Activated naive CD4-positive, alpha-beta T cell treated with anti-CD3 and anti-CD28 coated beads, Interleukin-2, amount 50 U/mL, for 72 hours (primary cell): ENCODE measurements around the gene ANKRD44. TPM values are rescaled to one million over a fixed set of nuclear protein-coding genes. Genes with fewer than 3 reads are reported as not detected.
"Not testable (repeated sequence)": the region's sequence is repeated elsewhere in the genome, so short reads cannot be mapped to it uniquely, and the experiment has no call there.

Source experiments
- ATAC-seq, 2 donors: fragments of 150-1000 bp; cut with Tn5 transposase; 2 replicates each; pipeline ENCODE4 v1.10.0; 2021; ENCODE audit warnings: mild to moderate bottlenecking in 2 of 2, moderate library complexity in 2 of 2
- DNase-seq, 2 donors: peaks; one replicate each; pipeline ENCODE4 v3.0.0; 2021 to 2022; ENCODE audit warnings: low spot score in 2 of 2
- H3K27ac Mint-ChIP-seq, 2 donors: one replicate each; pipeline ENCODE4 v1.8.0; 2022; ENCODE audit warnings: mild to moderate bottlenecking in 2 of 2, mixed read lengths in 2 of 2
- H3K36me3 Mint-ChIP-seq, 2 donors: one replicate each; pipeline ENCODE4 v1.8.0; 2022; ENCODE audit warnings: mixed read lengths in 2 of 2
- H3K9me3 Mint-ChIP-seq, 2 donors: one replicate each; pipeline ENCODE4 v1.8.0; 2022; ENCODE audit warnings: mixed read lengths in 2 of 2
- total RNA-seq, 2 donors: library from RNA; stranded (reverse); gene quantifications; one replicate each; pipeline ENCODE4 v1.2.3, GENCODE V29; 2022

ANKRD44 gene
- total RNA-seq, 2 donors from 2014 or later: 103 to 130 TPM

- ATAC-seq (no peak), DNase-seq (no peak)
- H3K9me3 Mint-ChIP-seq: peaks cover 0 to 9% of the 10 kb centered on the region in 2 donors
- H3K36me3 Mint-ChIP-seq: peaks cover 50 to 65% of the 10 kb centered on the region in 2 donors
- no peak overlapping the region for H3K27ac Mint-ChIP-seq
These were observed 235.3 kb downstream of the ANKRD44 start for GRCh38 chr2:197075281-197075680.

- DNase-seq (no peak), ATAC-seq (no peak)
- H3K36me3 Mint-ChIP-seq: peaks cover 59 to 77% of the 10 kb centered on the region in 2 donors
- H3K9me3 Mint-ChIP-seq: peaks cover 0 to 9% of the 10 kb centered on the region in 2 donors
- peak overlapping the region; percentile 44 to 69 for H3K27ac Mint-ChIP-seq
These were observed 236.7 kb downstream of the ANKRD44 start for GRCh38 chr2:197073701-197074433.

- ATAC-seq (no peak), DNase-seq (no peak)
- Mint-ChIP-seq H3K27ac (peak overlapping the region; percentile 44 to 69), H3K9me3 (peaks cover 0 to 9% of the 10 kb centered on the region in 2 donors), H3K36me3 (peaks cover 58 to 79% of the 10 kb centered on the region in 2 donors)
These were observed 237.3 kb downstream of the ANKRD44 start for GRCh38 chr2:197073270-197073669.

GRCh38 chr2:197072533-197072932 lies 238.0 kb downstream of the ANKRD44 start:
- Mint-ChIP-seq H3K27ac (peak overlapping the region in 1 of 2 donors; percentile 69), H3K36me3 (peaks cover 56 to 76% of the 10 kb centered on the region in 2 donors), H3K9me3 (peaks cover 0 to 9% of the 10 kb centered on the region in 2 donors)
- ATAC-seq (no peak), DNase-seq (no peak)

- Mint-ChIP-seq H3K9me3 (peaks cover 0 to 4% of the 10 kb centered on the region in 2 donors), H3K27ac (peak overlapping the region in 1 of 2 donors; percentile 65), H3K36me3 (peaks cover 50 to 69% of the 10 kb centered on the region in 2 donors)
- DNase-seq (no peak), ATAC-seq (no peak)
These were observed 238.7 kb downstream of the ANKRD44 start for GRCh38 chr2:197071790-197072436.

- peaks cover 46 to 67% of the 10 kb centered on the region in 2 donors for H3K36me3 Mint-ChIP-seq
- peak overlapping the region; percentile 57 to 65 for H3K27ac Mint-ChIP-seq
- ATAC-seq (no peak), DNase-seq (no peak)
- H3K9me3 Mint-ChIP-seq: no peaks in the 10 kb centered on the region
These were observed 239.4 kb downstream of the ANKRD44 start for GRCh38 chr2:197071213-197071612.

GRCh38 chr2:197069958-197070357 lies 240.6 kb downstream of the ANKRD44 start:
- H3K27ac Mint-ChIP-seq: peak overlapping the region in 1 of 2 donors; percentile 4
- H3K9me3 Mint-ChIP-seq: peaks cover 0 to 4% of the 10 kb centered on the region in 2 donors
- peaks cover 56 to 75% of the 10 kb centered on the region in 2 donors for H3K36me3 Mint-ChIP-seq
- ATAC-seq (no peak), DNase-seq (no peak)

- Mint-ChIP-seq H3K9me3 (peaks cover 3 to 13% of the 10 kb centered on the region in 2 donors), H3K27ac (peak overlapping the region in 1 of 2 donors; percentile 65), H3K36me3 (peaks cover 52 to 81% of the 10 kb centered on the region in 2 donors)
- not testable (repeated sequence) for ATAC-seq, DNase-seq
These were observed 248.0 kb downstream of the ANKRD44 start for GRCh38 chr2:197062574-197062973.

GRCh38 chr2:197059477-197059876 lies 251.1 kb downstream of the ANKRD44 start:
- ATAC-seq: no peak
- peaks cover 8 to 23% of the 10 kb centered on the region in 2 donors for H3K9me3 Mint-ChIP-seq
- peaks cover 47 to 89% of the 10 kb centered on the region in 2 donors for H3K36me3 Mint-ChIP-seq
- H3K27ac Mint-ChIP-seq: no peak overlapping the region
- DNase-seq: no peak

- Mint-ChIP-seq H3K27ac (no peak overlapping the region), H3K9me3 (peaks cover 8 to 20% of the 10 kb centered on the region in 2 donors), H3K36me3 (peaks cover 42 to 89% of the 10 kb centered on the region in 2 donors)
- ATAC-seq (no peak), DNase-seq (no peak)
These were observed 251.7 kb downstream of the ANKRD44 start for GRCh38 chr2:197058777-197059300.

- no peak for ATAC-seq
- Mint-ChIP-seq H3K36me3 (peaks cover 34 to 86% of the 10 kb centered on the region in 2 donors), H3K27ac (no peak overlapping the region), H3K9me3 (peaks cover 5 to 16% of the 10 kb centered on the region in 2 donors)
- no peak for DNase-seq
These were observed 252.6 kb downstream of the ANKRD44 start for GRCh38 chr2:197057959-197058358.

GRCh38 chr2:197055045-197055444 lies 255.5 kb downstream of the ANKRD44 start:
- H3K9me3 Mint-ChIP-seq: peaks cover 5 to 17% of the 10 kb centered on the region in 2 donors
- peak overlapping the region; percentile 10 to 84 for H3K27ac Mint-ChIP-seq
- DNase-seq: no peak
- no peak for ATAC-seq
- peaks cover 20 to 90% of the 10 kb centered on the region in 2 donors for H3K36me3 Mint-ChIP-seq

GRCh38 chr2:197054437-197054836 lies 256.1 kb downstream of the ANKRD44 start:
- Mint-ChIP-seq H3K9me3 (peaks cover 5 to 23% of the 10 kb centered on the region in 2 donors), H3K27ac (peak overlapping the region in 1 of 2 donors; percentile 10), H3K36me3 (peaks cover 23 to 94% of the 10 kb centered on the region in 2 donors)
- DNase-seq: no peak
- peak; percentile 81 for ATAC-seq

- no peak for DNase-seq
- Mint-ChIP-seq H3K27ac (peak overlapping the region in 1 of 2 donors; percentile 52), H3K9me3 (peaks cover 5 to 23% of the 10 kb centered on the region in 2 donors), H3K36me3 (peaks cover 17 to 85% of the 10 kb centered on the region in 2 donors)
- peak in 1 of 2 donors; percentile 47 for ATAC-seq
These were observed 258.2 kb downstream of the ANKRD44 start for GRCh38 chr2:197052356-197052755.

GRCh38 chr2:197045115-197045514 lies 265.5 kb downstream of the ANKRD44 start:
- peaks cover 4 to 51% of the 10 kb centered on the region in 2 donors for H3K36me3 Mint-ChIP-seq
- DNase-seq (no peak), ATAC-seq (no peak)
- H3K9me3 Mint-ChIP-seq: peaks cover 0 to 7% of the 10 kb centered on the region in 2 donors
- peak overlapping the region; percentile 36 to 85 for H3K27ac Mint-ChIP-seq

- H3K9me3 Mint-ChIP-seq: no peaks in the 10 kb centered on the region
- peak overlapping the region; percentile 31 to 95 for H3K27ac Mint-ChIP-seq
- ATAC-seq: peak in 1 of 2 donors; percentile 81
- peaks cover 0 to 47% of the 10 kb centered on the region in 2 donors for H3K36me3 Mint-ChIP-seq
- peak in 1 of 2 donors; percentile 29 for DNase-seq
These were observed 267.8 kb downstream of the ANKRD44 start for GRCh38 chr2:197042739-197043196.
